ENCODE measurements around the gene TMEM39A. TPM values are rescaled to one million over a fixed set of nuclear protein-coding genes. Genes with fewer than 3 reads are reported as not detected.

The TMEM39A gene
- total RNA-seq, 1 experiment from 2014 or later = 40.2 TPM

DNA sequence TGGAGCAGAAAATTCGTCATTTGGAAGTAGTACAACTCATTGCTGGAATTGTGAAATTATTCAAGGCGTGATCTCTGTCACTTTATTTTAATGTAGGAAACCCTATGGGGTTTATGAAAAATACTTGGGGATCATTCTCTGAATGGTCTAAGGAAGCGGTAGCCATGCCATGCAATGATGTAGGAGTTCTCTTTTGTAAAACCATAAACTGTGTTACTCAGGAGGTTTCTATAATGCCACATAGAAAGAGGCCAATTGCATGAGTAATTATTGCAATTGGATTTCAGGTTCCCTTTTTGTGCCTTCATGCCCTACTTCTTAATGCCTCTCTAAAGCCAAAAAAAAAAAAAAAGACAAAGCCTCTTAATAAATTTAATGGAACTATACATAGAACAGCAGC, 29.4 kb upstream of the TMEM39A start:
- Histone ChIP-seq H3K4me1 (ENCODE audit: control insufficient read depth in 1 of 2, insufficient read depth in 2 of 2, low read length in 2 of 2) (peaks cover 2 to 5% of the 10 kb centered on the region in 2 experiments; a peak in 1 of 4 replicates), H3K9me3 (ENCODE audit: control insufficient read depth in 1 of 2, insufficient read depth in 1 of 2, low read depth in 1 of 2, low read length in 2 of 2) (no peaks in the 10 kb centered on the region), H3K9ac (ENCODE audit: low read length) (no peak overlapping the region), H3K27ac (ENCODE audit: low read depth, low read length) (no peak overlapping the region), H3K27me3 (ENCODE audit: insufficient read depth, low read length) (no peaks in the 10 kb centered on the region), H3K4me3 (replicated peaks in 1 of 2; ENCODE audit: low read depth in 1 of 2, low read length in 2 of 2) (no peak overlapping the region), H3K79me2 (ENCODE audit: insufficient read depth, low read length) (no peaks in the 10 kb centered on the region), H3K36me3 (ENCODE audit: control insufficient read depth in 1 of 2, insufficient read depth in 2 of 2, low read length in 2 of 2) (no peaks in the 10 kb centered on the region; a peak in 1 of 4 replicates), H2AFZ (ENCODE audit: low read depth, low read length, poor library complexity, severe bottlenecking) (no peak overlapping the region), H3K4me2 (ENCODE audit: low read length) (no peak overlapping the region), H4K20me1 (ENCODE audit: insufficient read depth) (no peaks in the 10 kb centered on the region), H3K9me2 (ENCODE audit: insufficient read depth) (no peaks in the 10 kb centered on the region)
- TF ChIP-seq JUND (IDR thresholded peaks at IDR 0.05) (no peak), SIN3A (IDR thresholded peaks at IDR 0.05; ENCODE audit: low read depth) (no peak), POLR2AphosphoS5 (IDR thresholded peaks at IDR 0.05; ENCODE audit: low read depth, low read length) (no peak), EGR1 (IDR thresholded peaks at IDR 0.05; ENCODE audit: low read depth) (no peak), CTCF (IDR thresholded peaks at IDR 0.05 in 2 of 3, conservative IDR thresholded peaks at IDR 0.05 in 1 of 3; ENCODE audit: borderline replicate concordance in 1 of 3, insufficient read depth in 1 of 3, low read depth in 2 of 3, low read length in 2 of 3) (no peak), POLR2A (IDR thresholded peaks at IDR 0.05; ENCODE audit: borderline replicate concordance, extremely low read depth, insufficient read depth, insufficient read length) (no peak), FOSL1 (IDR thresholded peaks at IDR 0.05; ENCODE audit: low read depth) (no peak), EZH2 (IDR thresholded peaks at IDR 0.05) (no peak), YY1 (IDR thresholded peaks at IDR 0.05; ENCODE audit: extremely low read depth, insufficient replicate concordance, low read depth, low read length) (no peak)
- TF ChIP-seq, protein P1, sequence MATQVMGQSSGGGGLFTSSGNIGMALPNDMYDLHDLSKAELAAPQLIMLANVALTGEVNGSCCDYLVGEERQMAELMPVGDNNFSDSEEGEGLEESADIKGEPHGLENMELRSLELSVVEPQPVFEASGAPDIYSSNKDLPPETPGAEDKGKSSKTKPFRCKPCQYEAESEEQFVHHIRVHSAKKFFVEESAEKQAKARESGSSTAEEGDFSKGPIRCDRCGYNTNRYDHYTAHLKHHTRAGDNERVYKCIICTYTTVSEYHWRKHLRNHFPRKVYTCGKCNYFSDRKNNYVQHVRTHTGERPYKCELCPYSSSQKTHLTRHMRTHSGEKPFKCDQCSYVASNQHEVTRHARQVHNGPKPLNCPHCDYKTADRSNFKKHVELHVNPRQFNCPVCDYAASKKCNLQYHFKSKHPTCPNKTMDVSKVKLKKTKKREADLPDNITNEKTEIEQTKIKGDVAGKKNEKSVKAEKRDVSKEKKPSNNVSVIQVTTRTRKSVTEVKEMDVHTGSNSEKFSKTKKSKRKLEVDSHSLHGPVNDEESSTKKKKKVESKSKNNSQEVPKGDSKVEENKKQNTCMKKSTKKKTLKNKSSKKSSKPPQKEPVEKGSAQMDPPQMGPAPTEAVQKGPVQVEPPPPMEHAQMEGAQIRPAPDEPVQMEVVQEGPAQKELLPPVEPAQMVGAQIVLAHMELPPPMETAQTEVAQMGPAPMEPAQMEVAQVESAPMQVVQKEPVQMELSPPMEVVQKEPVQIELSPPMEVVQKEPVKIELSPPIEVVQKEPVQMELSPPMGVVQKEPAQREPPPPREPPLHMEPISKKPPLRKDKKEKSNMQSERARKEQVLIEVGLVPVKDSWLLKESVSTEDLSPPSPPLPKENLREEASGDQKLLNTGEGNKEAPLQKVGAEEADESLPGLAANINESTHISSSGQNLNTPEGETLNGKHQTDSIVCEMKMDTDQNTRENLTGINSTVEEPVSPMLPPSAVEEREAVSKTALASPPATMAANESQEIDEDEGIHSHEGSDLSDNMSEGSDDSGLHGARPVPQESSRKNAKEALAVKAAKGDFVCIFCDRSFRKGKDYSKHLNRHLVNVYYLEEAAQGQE (IDR thresholded peaks at IDR 0.05; ENCODE audit: low read depth) = no peak
- no peak for DNase-seq (ENCODE audit: low read depth, low spot score)
- TSS peak; percentile 19 for BruUV-seq (replicated peaks)
- ATAC-seq = no peak
- ChIA-PET CTCF (no interaction called here), RAD21 (ENCODE audit: low non-redundant PET in 1 of 2, low total read pairs in 2 of 2, uncharacterized antibody in 2 of 2, unreplicated experiment in 2 of 2) (no interaction called here), POLR2A (no interaction called here)
- intact Hi-C loops (cut with micrococcal nuclease) = no loop called here
